Measurements from ENCODE around the gene RAB10.
"Not testable (repeated sequence)": the region's sequence is repeated elsewhere in the genome, so short reads cannot be mapped to it uniquely, and the experiment has no call there.

RAB10 gene

DNA sequence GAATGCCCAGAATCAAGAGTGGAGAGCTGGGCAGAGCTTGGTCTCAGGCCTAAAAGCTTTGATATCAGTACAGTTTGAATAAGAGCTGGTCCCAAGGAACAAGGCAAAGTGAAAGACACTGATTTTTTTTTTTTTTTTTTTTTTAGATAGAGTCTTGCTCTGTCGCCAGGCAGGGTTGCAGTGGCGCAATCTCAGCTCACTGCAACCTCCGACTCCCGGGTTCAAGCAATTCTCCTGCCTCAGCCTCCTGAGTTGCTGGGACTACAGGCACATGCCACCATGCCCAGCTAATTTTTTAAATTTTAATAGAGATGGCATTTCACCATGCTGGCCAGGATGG, 17.2 kb upstream of the RAB10 start:
- not testable (repeated sequence) for DNase-seq

DNA sequence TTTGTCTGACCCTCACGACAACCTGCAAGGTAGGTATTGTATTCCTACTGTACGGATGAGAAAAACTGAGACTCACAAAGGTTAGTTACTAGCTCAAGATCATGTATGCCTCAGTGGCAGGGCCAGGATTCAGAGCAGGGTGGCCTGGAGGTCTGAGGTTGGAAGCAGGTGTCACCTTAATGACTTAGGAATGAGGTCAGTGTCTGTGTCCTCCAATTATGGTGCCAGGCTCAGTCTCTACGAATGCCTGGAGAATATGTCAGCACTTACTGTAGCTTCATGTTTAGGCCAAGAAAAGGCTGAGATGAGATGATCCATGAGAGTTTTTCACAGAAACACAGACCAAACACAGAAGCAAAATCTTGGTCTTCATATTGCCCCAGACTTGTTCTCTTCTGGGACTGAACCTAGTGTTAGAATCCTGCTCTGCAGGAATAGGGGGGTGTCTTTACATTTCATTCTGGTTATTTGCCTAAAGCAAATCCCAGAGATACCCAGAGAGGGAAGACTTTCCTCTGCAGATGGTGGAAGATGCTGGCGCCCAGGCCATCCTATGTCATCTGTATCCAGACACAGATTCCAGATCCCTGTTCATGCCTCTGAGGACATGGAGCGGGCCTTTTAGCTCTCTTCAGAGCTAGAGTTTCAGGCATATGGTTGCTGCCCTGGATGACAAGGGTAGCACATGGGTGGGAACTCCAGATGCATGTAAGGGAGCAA, 16.3 kb upstream of the RAB10 start:
- DNase-seq: no peak

- peak; percentile 54 for DNase-seq
Measured at GRCh38 chr2:26018184-26019055, 15.5 kb upstream of the RAB10 start.

- no peak for DNase-seq
Measured at GRCh38 chr2:26020231-26020640, 13.6 kb upstream of the RAB10 start.

GRCh38 chr2:26024260-26024659, 9.6 kb upstream of the RAB10 start:
- DNase-seq: no peak

GRCh38 chr2:26025509-26025908, 8.4 kb upstream of the RAB10 start:
- DNase-seq: no peak

GRCh38 chr2:26028083-26028482, 5.8 kb upstream of the RAB10 start:
- DNase-seq: not testable (repeated sequence)

GRCh38 chr2:26032586-26033269, 1.2 kb upstream of the RAB10 start:
- not testable (repeated sequence) for DNase-seq

GRCh38 chr2:26033270-26033817, 540 bp upstream of the RAB10 start:
- DNase-seq: peak; percentile 94

DNA sequence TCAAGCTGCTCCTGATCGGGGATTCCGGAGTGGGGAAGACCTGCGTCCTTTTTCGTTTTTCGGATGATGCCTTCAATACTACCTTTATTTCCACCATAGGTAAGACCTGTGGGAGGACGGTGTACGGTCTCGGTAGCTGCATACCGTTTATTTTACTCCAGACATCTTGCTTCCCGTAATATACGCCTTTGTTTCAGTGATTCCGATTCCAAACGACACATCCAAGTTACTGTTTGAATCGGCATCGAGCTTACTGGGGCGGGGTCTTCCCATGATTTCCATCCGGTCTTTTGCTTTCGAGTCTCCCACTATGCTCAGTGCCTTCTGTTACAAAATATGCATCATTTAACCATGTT, 731 bp downstream of the RAB10 start:
- no peak for DNase-seq

DNA sequence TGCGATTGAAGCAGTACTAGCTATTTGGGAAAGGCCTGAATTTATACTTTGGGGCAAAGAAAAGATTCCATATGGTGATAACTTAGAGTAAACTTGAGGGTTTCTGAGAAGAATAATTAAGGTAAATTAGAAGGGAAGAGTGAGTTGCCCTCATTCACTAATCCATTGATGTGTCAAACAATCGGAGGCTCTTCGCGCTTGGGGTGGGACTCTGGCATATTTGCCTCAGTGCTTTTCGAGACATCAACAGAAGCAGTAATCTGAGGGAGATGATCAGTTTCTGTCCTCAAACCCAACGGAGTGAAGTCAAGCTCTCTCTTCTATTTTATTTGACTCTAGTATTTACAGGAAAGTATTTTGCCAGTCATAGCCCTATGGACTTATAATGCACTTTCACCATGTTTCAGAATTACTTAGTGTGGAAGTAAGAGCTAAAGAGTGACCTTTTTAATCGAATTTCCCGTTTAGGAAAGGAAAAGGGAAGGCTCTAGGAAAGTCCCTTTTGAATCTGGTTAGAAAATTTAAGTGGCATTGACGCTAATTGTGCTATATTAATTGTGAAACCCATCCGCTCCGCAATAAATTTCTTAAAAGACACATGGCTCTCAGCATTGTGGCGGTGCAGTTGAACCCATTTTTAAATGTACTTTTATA, 1.3 kb downstream of the RAB10 start:
- peak; percentile 3 for DNase-seq

DNA sequence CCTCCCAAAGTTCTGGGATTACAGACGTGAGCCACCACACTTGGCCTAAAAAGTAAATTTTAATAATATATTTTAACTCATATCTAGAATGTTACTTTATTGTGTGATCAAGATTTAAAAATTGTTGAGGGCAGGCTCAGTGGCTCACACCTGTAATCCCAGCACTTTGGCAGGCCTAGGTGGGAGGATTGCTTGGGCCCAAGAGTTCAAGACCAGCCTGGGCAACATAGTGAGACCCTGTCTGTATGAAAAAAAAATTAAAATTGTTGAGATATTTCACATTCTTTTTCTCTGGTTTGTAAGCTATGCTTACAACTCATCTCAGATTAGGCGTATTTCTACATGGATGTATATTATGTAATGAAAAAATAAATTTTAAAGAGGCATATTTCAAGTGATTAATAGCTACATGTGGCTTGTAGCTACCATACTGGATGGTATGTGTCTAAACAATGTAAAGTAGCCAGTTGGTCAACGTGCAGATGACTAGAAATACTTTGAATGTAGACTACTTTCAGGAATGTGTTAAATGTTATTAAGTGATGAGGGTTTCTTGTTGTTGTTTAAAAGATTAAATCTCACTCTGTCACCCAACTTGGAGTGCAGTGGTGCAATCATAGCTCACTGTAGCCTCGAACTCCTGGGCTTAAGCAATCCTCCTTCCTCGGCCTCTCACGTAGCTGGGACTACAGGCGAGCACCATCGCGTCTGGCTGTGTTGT, 5.9 kb downstream of the RAB10 start:
- DNase-seq: no peak

DNA sequence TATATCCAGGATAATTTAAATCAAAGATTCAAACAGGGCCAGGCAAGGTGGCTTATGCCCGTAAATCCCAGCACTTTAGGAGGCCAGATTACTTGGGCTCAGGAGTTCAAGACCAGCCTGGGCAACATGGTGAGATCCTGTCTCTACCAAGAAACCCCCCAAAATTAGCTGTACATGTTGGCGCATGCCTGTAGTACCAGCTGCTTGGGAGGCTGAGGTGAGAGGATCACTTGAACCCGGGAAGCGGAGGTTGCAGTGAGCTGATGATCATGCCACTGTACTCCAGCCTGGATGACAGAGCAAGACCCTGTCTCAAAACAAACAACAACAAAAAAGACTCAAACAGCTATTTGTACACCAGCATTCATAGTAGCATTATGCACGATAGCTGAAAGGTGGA, 9.2 kb downstream of the RAB10 start:
- DNase-seq: no peak

DNA sequence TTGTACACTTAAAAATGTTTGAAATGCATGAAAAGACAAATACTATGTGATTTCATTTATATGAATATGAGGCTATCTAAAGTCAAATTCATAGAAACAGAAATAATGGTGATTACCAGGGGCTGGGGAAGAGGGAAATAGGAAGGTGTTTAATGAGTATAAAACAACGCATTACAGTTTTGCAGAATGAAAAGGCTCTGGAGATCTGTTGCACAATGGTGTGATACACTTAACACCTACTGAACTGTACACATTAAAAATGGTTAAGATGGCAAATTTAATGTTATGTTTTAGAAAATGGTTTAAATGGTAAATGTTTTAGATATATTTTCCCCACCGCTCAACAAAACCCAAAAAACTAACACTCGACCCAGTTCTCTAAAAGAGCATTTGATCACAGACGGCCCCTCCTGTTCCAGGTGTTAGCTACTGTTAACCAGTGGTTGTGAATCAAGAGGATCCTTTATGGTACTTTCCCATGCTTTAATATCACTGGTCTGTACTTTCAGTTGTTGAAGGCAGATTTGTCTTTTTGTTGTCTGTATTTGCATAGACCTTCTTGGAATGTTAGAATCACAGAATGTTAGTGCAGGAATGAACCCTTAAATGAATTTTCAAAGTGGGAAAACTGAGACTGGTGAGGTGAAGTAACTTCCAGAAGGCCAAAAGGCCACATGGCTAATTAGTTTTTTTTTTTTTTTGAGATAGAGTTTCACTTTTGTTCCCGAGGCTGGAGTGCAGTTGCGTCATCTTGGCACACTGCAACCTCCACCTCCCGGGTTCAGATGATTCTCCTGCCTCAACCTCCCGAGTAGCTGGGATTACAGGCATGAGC, 10.2 kb downstream of the RAB10 start:
- DNase-seq: no peak

GRCh38 chr2:26048791-26049190, 14.9 kb downstream of the RAB10 start:
- no peak for DNase-seq

GRCh38 chr2:26049641-26050040, 15.8 kb downstream of the RAB10 start:
- DNase-seq: no peak

GRCh38 chr2:26052740-26053139, 18.9 kb downstream of the RAB10 start:
- DNase-seq: no peak

DNA sequence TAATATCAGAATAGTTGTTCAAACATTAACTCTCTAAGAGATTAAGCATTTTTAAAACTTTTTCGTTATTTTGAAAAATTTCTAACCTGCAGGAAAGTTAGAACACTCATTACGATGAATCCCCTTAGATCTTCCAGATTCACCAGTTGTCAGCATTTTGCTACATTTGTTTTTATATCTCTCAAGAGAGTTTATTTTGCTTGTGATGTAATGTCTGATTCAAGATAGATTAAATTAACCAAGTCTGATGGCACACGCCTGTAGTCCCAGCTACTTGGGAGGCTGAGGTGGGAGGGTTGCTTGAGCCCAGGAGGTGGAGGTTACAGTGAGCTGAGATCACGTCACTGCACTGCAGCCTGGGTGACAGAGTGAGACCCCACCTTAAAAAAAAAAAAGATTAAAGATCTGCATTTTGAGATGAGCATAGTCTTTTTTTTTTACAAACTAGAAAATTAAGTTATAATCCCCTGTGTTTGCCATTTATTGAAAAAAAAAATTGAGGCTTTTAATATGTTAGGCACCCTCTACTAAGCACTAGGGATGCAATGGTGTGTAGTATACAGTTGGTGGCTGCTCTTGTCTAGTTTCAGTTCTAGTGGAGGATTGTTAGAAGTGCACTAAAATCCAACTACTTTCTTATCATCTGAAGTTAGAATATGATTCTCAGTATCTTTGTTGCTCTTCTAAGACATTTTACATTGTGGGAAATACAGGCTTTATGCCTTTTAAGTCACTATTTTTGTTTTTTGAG, 20.9 kb downstream of the RAB10 start:
- no peak for DNase-seq

- no peak for DNase-seq
Measured at GRCh38 chr2:26058390-26058789, 24.5 kb downstream of the RAB10 start.

DNA sequence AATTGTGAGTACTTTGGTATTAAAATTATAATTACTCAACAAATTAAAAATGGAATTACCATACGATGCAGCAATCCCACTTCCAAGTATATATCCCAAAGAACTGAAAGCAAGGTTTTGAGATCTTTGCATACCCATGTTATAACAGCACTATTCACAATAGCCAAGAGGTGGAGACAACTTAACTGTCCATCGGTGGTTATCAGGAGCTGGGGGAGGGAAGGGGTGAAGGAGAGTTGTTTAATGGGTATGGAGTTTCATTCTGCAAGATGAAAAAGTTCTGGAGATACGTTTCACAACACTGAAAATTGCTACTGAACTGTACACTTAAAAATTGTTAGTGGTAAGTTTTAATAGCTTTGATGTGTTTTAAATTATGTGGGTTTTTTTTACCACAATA, 25.7 kb downstream of the RAB10 start:
- DNase-seq: no peak

DNA sequence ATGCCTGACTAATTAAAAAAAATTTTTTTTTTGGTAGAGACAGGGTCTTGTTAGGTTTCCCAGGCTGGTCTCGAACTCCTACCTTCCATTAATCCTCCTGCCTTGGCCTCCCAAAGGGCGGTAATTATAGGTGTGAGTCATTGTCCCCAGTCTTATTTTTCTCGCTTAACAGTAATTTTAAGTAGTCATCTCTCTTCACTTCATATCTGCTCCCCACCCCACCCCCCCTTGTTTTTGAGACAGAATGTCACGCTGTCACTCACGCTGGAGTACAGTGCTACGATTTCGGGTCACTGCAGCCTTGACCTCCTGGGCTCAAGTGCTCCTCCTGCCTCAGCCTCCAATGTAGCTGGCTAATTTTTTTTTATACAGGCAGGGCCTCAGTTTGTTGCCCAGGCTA, 27.7 kb downstream of the RAB10 start:
- no peak for DNase-seq
